ENCODE measurements around the gene AGPAT4. TPM values are rescaled to one million over a fixed set of nuclear protein-coding genes. Genes with fewer than 3 reads are reported as not detected.

AGPAT4 gene
- polyA plus RNA-seq, 2 of the 4 experiments (the other 2 are of a cell fraction), result 2.1 to 3.7 TPM

DNA sequence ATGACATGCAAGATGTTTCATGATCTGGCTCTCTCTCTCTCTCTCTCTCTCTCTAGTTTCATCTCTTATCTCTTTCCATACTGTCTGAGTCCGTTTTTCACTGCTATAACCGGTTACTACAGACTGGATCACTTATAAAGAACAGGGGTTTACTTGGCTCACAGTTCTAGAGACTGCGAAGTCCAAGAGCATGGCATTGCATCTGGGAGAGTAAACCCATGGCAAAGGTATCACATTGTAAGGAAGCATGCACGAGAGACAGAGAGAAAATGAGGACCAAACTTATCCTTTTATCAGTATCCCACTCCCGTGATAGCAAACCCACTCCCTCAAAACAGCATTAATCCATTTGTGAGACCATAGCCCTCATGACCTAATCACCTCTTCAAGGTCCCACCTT, 7.2 kb upstream of the AGPAT4 start:
- ChIA-PET CTCF (no interaction called here), POLR2A (no interaction called here)
- 24% methylated on average over 5 of the region's 5 CpGs for WGBS (ENCODE audit: missing lambda C conversion rate)
- Histone ChIP-seq H3K4me1 (no peaks in the 10 kb centered on the region), H3K4me2 (no peak overlapping the region), H3K27ac (no peak overlapping the region), H3K9me3 (no peaks in the 10 kb centered on the region), H3K4me3 (no peak overlapping the region)
- DNase-seq (ENCODE audit: low read depth in 1 of 2, low spot score in 1 of 2) (no peak), FAIRE-seq (no peak), ATAC-seq (no peak)
- TF ChIP-seq BCL3 (IDR thresholded peaks at IDR 0.05) (no peak), CHD2 (IDR thresholded peaks at IDR 0.05; ENCODE audit: low read length, partially characterized antibody) (no peak)
- TF ChIP-seq, protein P1, sequence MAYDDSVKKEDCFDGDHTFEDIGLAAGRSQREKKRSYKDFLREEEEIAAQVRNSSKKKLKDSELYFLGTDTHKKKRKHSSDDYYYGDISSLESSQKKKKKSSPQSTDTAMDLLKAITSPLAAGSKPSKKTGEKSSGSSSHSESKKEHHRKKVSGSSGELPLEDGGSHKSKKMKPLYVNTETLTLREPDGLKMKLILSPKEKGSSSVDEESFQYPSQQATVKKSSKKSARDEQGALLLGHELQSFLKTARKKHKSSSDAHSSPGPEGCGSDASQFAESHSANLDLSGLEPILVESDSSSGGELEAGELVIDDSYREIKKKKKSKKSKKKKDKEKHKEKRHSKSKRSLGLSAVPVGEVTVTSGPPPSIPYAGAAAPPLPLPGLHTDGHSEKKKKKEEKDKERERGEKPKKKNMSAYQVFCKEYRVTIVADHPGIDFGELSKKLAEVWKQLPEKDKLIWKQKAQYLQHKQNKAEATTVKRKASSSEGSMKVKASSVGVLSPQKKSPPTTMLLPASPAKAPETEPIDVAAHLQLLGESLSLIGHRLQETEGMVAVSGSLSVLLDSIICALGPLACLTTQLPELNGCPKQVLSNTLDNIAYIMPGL (CRISPR knock-in tag; IDR thresholded peaks at IDR 0.05; ENCODE audit: borderline replicate concordance), result no peak

GRCh38 chr6:161279677-161280415, 6.0 kb upstream of the AGPAT4 start:
- no peak overlapping the region for H3K4me2 ChIP-seq
- H3K27ac ChIP-seq, result no peak overlapping the region
- ChIA-PET POLR2A (no interaction called here), CTCF (no interaction called here)
- no peaks in the 10 kb centered on the region for H3K4me1 ChIP-seq
- TF ChIP-seq BCL3 (IDR thresholded peaks at IDR 0.05) (no peak), HOXB13 (CRISPR knock-in tag; IDR thresholded peaks at IDR 0.05; ENCODE audit: low read depth) (no peak), MYC (IDR thresholded peaks at IDR 0.05; ENCODE audit: borderline replicate concordance, low read length) (no peak), NR3C1 (IDR thresholded peaks at IDR 0.05) (no peak), ELK1 (IDR thresholded peaks at IDR 0.05; ENCODE audit: low read depth, low read length) (no peak), SMC3 (IDR thresholded peaks at IDR 0.05) (no peak), KDM5A (IDR thresholded peaks at IDR 0.05) (no peak), RNF2 (IDR thresholded peaks at IDR 0.05; ENCODE audit: borderline replicate concordance, low read depth) (no peak), ZFP36 (IDR thresholded peaks at IDR 0.05; ENCODE audit: borderline replicate concordance, partially characterized antibody) (no peak), HOXB5 (CRISPR knock-in tag; IDR thresholded peaks at IDR 0.05) (no peak), RFX5 (IDR thresholded peaks at IDR 0.05) (no peak), NFE2L2 (conservative IDR thresholded peaks at IDR 0.05; ENCODE audit: low read length) (no peak), CBX8 (IDR thresholded peaks at IDR 0.05) (no peak), EP300 (IDR thresholded peaks at IDR 0.05) (no peak), RCOR1 (IDR thresholded peaks at IDR 0.05; ENCODE audit: low read depth, low read length) (no peak), JUNB (IDR thresholded peaks at IDR 0.05) (no peak), TP53 (CRISPR knock-in tag; IDR thresholded peaks at IDR 0.05) (no peak)
- FAIRE-seq, result no peak
- H3K4me3 ChIP-seq, result no peak overlapping the region
- no peak for ATAC-seq
- no peaks in the 10 kb centered on the region for H3K9me3 ChIP-seq
- no peak for DNase-seq (ENCODE audit: low read depth in 1 of 2, low spot score in 1 of 2)
- 44% methylated on average over 7 of the region's 7 CpGs for WGBS (ENCODE audit: missing lambda C conversion rate)

Measured in A549 (cell line).